ENCODE measurements around the gene TBC1D2. TPM values are rescaled to one million over a fixed set of nuclear protein-coding genes. Genes with fewer than 3 reads are reported as not detected.

TBC1D2 gene
- total and polyA plus RNA-seq, 2 donors (not counting 3 experiments of a cell fraction or from before 2014, with no cell fraction given) = 3.4 to 4.5 TPM

DNA sequence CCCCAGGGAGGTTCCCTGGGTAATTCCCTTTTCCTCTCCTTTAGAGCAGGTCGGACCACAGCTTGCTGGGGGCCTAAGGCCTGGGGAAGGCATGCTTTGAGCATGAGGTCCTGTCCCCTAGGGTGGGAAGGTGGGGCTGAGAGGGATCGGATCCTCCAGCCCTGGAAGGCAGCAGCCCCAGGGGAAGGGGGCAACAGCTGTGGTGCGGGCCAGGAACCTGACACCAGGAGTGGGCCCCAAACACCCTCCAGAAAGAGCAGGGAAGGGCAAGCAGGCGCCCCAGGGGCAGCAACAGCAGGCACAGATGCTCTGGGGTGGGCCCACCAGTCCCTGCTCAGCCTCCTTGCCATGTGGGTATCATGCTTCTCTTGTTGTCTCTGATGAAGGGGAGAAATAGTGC, 59.8 kb downstream of the TBC1D2 start:
- Histone ChIP-seq H3K27ac (ENCODE audit: insufficient read depth, low read depth, low read length) (no peak overlapping the region), H3K79me2 (ENCODE audit: control insufficient read depth, insufficient read depth, low read length) (no peaks in the 10 kb centered on the region), H3K9me3 (replicated peaks; ENCODE audit: control insufficient read depth, insufficient read depth, low read length) (no peaks in the 10 kb centered on the region), H3K4me1 (ENCODE audit: control insufficient read depth, extremely low read depth, insufficient read depth, low read length) (no peaks in the 10 kb centered on the region), H3K27me3 (ENCODE audit: control insufficient read depth in 2 of 2, insufficient read depth in 2 of 2, low read length in 2 of 2) (no peaks in the 10 kb centered on the region), H4K20me1 (replicated peaks; ENCODE audit: control insufficient read depth, extremely low read depth, insufficient read depth, low read length) (no peaks in the 10 kb centered on the region), H3K4me2 (ENCODE audit: insufficient read depth, low read length) (no peak overlapping the region), H2AFZ (ENCODE audit: low read depth, low read length) (no peak overlapping the region), H3K36me3 (ENCODE audit: control insufficient read depth in 2 of 2, extremely low read depth in 1 of 2, insufficient read depth in 2 of 2, low read length in 2 of 2) (no peaks in the 10 kb centered on the region), H3K9ac (replicated peaks; ENCODE audit: extremely low read depth, insufficient read depth, low read length) (no peak overlapping the region), H3K4me3 (replicated peaks in 1 of 3; ENCODE audit: insufficient read depth in 1 of 3, low read depth in 1 of 3, low read length in 3 of 3) (no peak overlapping the region), H3K9me1 (replicated peaks; ENCODE audit: control insufficient read depth, extremely low read depth, insufficient read depth, low read length) (no peaks in the 10 kb centered on the region)
- FAIRE-seq (no peak), DNase-seq (ENCODE audit: low read depth, low spot score) (no peak)
- dilution Hi-C loops (cut with MboI; ENCODE audit: extremely low pct_ligation_motif_present, low sequenced_read_pairs) = no loop called here
- intact Hi-C loops (cut with micrococcal nuclease) = no loop called here
- TF ChIP-seq, protein P1, sequence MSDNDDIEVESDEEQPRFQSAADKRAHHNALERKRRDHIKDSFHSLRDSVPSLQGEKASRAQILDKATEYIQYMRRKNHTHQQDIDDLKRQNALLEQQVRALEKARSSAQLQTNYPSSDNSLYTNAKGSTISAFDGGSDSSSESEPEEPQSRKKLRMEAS (IDR thresholded peaks at IDR 0.05; ENCODE audit: insufficient read depth, insufficient read length) = no peak
- no peak for TF ChIP-seq MYC (IDR thresholded peaks at IDR 0.05; ENCODE audit: low read depth, low read length)
- TF ChIP-seq, protein P2, sequence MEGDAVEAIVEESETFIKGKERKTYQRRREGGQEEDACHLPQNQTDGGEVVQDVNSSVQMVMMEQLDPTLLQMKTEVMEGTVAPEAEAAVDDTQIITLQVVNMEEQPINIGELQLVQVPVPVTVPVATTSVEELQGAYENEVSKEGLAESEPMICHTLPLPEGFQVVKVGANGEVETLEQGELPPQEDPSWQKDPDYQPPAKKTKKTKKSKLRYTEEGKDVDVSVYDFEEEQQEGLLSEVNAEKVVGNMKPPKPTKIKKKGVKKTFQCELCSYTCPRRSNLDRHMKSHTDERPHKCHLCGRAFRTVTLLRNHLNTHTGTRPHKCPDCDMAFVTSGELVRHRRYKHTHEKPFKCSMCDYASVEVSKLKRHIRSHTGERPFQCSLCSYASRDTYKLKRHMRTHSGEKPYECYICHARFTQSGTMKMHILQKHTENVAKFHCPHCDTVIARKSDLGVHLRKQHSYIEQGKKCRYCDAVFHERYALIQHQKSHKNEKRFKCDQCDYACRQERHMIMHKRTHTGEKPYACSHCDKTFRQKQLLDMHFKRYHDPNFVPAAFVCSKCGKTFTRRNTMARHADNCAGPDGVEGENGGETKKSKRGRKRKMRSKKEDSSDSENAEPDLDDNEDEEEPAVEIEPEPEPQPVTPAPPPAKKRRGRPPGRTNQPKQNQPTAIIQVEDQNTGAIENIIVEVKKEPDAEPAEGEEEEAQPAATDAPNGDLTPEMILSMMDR (IDR thresholded peaks at IDR 0.05; ENCODE audit: extremely low read depth in 1 of 2, insufficient read depth in 1 of 2, low read depth in 1 of 2, low read length in 2 of 2) = no peak
- no peak for TF ChIP-seq POLR2A (IDR thresholded peaks at IDR 0.05; ENCODE audit: low read depth, low read length)
- TF ChIP-seq EZH2 (IDR thresholded peaks at IDR 0.05; ENCODE audit: borderline replicate concordance, low read depth, low read length, severe bottlenecking) = no peak
- TF ChIP-seq FOS (IDR thresholded peaks at IDR 0.05; ENCODE audit: borderline replicate concordance, insufficient read depth, low read length) = no peak
- TF ChIP-seq JUN (IDR thresholded peaks at IDR 0.05; ENCODE audit: borderline replicate concordance, insufficient read depth, insufficient read length, low read depth) = no peak
- TF ChIP-seq GATA2 (IDR thresholded peaks at IDR 0.05; ENCODE audit: insufficient read depth, insufficient read length, low read depth, low read length) = no peak
- no peak for TF ChIP-seq POLR2AphosphoS5 (IDR thresholded peaks at IDR 0.05; ENCODE audit: insufficient read depth, low read depth, low read length)
- ChIA-PET POLR2A (no interaction called here), CTCF (no interaction called here)
- BruUV-seq (replicated peaks) = no TSS peak

Measured in endothelial cell of umbilical vein (primary cell).